ENCODE measurements around the gene XNDC1N. TPM values are rescaled to one million over a fixed set of nuclear protein-coding genes. Genes with fewer than 3 reads are reported as not detected.
"Not testable (repeated sequence)": the region's sequence is repeated elsewhere in the genome, so short reads cannot be mapped to it uniquely, and the experiment has no call there.

The XNDC1N gene
- total RNA-seq, 2 donors from 2014 or later, result 16.4 to 16.6 TPM

DNA sequence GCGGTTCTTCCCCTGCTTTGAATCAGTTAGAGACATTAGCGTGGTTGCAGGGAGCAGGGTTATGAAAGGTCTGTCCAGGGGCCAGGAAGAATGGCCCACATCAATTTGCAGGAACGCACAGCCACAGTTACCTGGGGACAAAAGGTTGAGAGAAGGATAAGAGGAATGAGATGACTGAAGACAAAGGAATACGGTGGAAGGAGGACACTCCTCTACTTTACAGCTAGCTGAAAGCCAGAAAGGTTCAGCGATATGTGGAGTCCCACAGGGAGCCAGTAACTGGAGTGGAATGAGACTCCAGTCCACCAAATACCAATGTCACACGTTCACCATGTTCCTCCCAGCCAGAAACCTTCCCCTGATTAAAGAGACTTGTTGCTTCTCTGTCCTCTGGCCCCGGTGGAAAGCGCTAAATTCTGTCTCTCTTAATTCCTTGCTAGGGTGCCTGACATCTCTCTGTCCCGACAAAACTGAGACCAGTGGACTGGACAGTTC, 10.7 kb downstream of the XNDC1N start:
- no peaks in the 10 kb centered on the region for H3K27me3 Mint-ChIP-seq
- H3K27ac Mint-ChIP-seq, result no peak overlapping the region
- DNase-seq (no peak), ATAC-seq (no peak)
- H3K4me1 Mint-ChIP-seq, result peaks cover 2% of the 10 kb centered on the region
- H3K36me3 Mint-ChIP-seq (ENCODE audit: low read depth), result peaks cover 13% of the 10 kb centered on the region
- H3K9me3 ChIP-seq (ENCODE audit: control insufficient read depth, low read length, poor library complexity, severe bottlenecking), result no peaks in the 10 kb centered on the region
- no peak overlapping the region for H3K4me3 Mint-ChIP-seq

DNA sequence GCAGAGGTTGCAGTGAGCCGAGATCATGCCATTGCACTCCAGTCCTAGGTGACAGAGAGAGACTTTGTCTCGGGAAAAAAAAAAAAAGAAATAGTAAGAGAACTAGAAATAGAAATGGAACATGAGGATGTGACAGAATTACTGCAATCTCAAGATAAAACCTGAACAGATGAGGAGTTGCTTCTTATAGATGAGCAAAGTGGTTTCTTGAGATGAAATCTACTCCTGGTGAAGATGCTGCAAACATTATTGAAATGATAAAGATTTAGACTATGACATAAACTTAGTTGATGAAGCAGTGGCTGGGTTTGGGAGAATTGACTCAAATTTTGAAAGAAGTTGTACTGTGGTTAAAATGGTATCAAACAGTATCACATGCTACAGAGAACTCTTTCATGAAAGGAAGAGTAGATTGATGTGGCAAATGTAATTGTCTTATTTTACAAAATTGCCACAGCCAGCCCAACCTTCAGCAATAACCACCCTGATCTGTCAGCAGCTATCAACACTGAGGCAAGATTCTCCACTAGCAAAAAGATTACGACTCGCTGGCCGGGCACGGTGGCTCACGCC, 13.7 kb downstream of the XNDC1N start:
- H3K27ac Mint-ChIP-seq, result peak overlapping the region; percentile 75
- ATAC-seq, result no peak
- DNase-seq, result no peak

DNA sequence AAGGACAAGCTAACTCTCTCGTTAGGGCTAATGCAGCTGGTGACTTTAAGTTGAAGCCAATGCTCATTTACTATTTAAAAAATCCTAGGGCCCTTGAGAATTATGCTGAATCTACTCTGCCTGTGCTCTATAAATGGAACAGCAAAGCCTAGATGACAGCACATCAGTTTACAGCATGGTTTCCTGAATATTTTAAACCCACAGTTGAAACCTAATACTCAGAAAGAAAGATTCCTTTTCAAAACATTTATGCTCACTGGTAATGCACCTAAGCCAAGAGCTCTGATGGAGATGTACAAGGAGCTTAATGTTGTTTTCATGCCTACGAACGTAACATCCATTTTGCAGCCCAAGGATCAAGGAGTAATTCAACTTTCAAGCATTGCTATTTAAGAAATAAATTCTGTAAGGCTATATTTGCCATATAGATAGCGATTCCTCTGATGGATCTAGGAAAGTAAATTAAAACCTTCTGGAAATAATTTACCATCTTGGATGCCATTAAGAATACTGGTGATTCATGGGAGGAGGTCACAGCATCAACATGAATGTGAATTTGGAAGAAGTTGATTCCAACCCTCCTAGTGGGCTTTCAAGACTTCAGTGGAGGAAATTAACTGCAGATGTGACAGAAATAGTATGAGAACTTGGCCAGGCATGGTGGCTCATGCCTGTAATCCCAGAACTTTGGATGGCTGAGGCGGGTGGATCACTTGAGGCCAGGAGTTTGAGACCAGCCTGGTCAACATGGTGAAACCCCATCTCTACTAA, 14.5 kb downstream of the XNDC1N start:
- DNase-seq, result no peak
- H3K4me3 Mint-ChIP-seq, result no peak overlapping the region
- H3K27ac Mint-ChIP-seq, result peak overlapping the region; percentile 75
- no peaks in the 10 kb centered on the region for H3K9me3 ChIP-seq (ENCODE audit: control insufficient read depth, low read length, poor library complexity, severe bottlenecking)
- H3K27me3 Mint-ChIP-seq, result no peaks in the 10 kb centered on the region
- H3K36me3 Mint-ChIP-seq (ENCODE audit: low read depth), result peaks cover 13% of the 10 kb centered on the region
- H3K4me1 Mint-ChIP-seq, result peaks cover 4% of the 10 kb centered on the region
- no peak for ATAC-seq

More for the DNA sequence above, 13.7 kb downstream of the XNDC1N start:
- H3K4me1 Mint-ChIP-seq, result peaks cover 4% of the 10 kb centered on the region
- H3K4me3 Mint-ChIP-seq, result no peak overlapping the region
- H3K36me3 Mint-ChIP-seq (ENCODE audit: low read depth), result peaks cover 13% of the 10 kb centered on the region
- H3K27me3 Mint-ChIP-seq, result no peaks in the 10 kb centered on the region
- no peaks in the 10 kb centered on the region for H3K9me3 ChIP-seq (ENCODE audit: control insufficient read depth, low read length, poor library complexity, severe bottlenecking)

DNA sequence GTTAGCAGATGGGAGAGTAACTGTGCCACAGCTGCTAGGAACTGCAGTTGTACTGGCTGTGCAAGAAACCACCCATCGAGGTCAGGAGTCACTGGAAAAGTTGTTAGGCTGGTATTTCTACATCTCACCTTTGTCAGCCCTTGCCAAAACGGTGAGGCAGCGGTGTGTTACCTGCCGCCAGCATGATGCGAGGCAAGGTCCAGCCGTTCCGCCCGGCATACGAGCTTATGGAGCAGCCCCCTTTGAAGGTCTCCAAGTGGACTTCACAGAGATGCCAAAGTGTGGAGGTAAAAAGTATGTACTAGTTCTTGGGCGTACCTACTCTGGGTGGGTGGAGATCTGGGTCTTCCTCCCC, 16.4 kb downstream of the XNDC1N start:
- not testable (repeated sequence) for ATAC-seq; H3K9me3 ChIP-seq (ENCODE audit: control insufficient read depth, low read length, poor library complexity, severe bottlenecking); H3K4me3 Mint-ChIP-seq; H3K27me3 Mint-ChIP-seq; DNase-seq; H3K27ac Mint-ChIP-seq; H3K4me1 Mint-ChIP-seq
- peaks cover 10% of the 10 kb centered on the region for H3K36me3 Mint-ChIP-seq (ENCODE audit: low read depth)

DNA sequence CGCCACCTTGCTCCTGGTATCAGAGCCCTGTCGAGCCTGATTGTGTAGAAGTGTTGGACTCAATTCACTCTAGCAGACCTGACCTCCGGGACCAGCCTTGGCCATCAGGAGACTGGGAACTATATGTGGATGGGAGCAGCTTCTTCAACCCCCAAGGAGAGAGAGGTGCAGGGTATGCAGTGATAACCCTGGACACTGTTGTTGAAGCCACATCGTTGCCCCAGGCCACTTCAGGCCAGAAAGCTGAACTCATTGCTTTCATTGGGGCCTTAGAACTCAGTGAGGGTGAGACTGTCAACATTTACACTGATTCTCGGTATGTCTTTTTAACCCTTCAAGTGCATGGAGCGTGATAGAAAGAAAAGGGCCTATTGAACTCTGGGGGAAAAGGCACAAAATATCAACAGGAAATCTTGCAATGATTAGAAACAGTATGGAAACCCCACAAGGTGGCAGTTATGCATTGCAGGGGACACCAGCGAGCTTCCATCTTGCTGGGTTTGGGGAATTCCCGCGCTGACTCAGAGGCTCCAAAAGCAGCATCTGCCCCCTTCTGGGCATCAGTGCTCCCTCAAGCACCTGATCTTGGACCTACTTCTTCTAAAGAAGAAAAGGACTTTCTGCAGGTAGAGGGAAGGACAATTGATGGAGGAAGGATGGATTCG, 16.9 kb downstream of the XNDC1N start:
- not testable (repeated sequence) for H3K27me3 Mint-ChIP-seq; H3K36me3 Mint-ChIP-seq (ENCODE audit: low read depth); H3K27ac Mint-ChIP-seq; ATAC-seq; DNase-seq; H3K4me3 Mint-ChIP-seq; H3K9me3 ChIP-seq (ENCODE audit: control insufficient read depth, low read length, poor library complexity, severe bottlenecking); H3K4me1 Mint-ChIP-seq

DNA sequence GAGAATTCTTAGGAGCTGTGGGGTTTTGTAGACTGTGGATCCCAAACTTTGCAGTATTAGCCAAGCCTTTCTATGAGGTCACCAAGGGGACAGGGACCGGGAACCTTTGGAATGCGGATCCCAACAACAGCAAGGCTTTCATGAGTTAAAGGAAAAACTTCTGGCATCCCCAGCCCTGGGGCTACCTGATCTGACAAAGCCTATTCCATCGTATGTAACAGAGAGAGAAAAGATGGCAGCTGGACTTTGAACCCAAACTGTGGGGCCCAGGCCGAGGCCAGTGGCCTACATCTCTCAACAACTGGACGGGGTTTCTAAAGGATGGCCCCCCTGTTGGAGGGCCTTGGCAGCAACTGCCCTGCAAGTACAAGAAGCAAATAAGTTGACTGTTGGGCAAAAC, 17.6 kb downstream of the XNDC1N start:
- not testable (repeated sequence) for H3K4me1 Mint-ChIP-seq; H3K27ac Mint-ChIP-seq; H3K9me3 ChIP-seq (ENCODE audit: control insufficient read depth, low read length, poor library complexity, severe bottlenecking); H3K27me3 Mint-ChIP-seq; H3K36me3 Mint-ChIP-seq (ENCODE audit: low read depth); H3K4me3 Mint-ChIP-seq; ATAC-seq; DNase-seq

DNA sequence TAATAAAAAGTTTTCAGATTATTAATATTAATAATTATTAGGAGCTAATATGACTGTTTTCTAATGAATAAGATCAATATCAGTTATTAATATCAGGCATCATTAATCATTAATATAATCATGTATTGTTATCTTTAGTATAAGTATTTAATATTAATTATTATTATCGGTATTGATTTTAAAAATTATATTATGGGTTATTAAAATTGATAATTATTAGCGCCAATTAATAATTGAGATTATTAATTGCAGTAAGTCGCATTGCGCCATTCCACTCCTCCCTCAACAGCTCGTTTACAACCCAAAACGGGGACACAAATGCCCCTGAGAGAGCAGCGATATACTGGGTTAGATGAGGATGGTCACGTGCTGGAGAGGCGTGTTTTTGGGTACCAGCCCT, 20.2 kb downstream of the XNDC1N start:
- ATAC-seq, result no peak
- Mint-ChIP-seq H3K4me3 (no peak overlapping the region), H3K27me3 (no peaks in the 10 kb centered on the region), H3K27ac (no peak overlapping the region), H3K4me1 (peaks cover 4% of the 10 kb centered on the region), H3K36me3 (ENCODE audit: low read depth) (no peaks in the 10 kb centered on the region)
- DNase-seq, result no peak
- no peaks in the 10 kb centered on the region for H3K9me3 ChIP-seq (ENCODE audit: control insufficient read depth, low read length, poor library complexity, severe bottlenecking)

DNA sequence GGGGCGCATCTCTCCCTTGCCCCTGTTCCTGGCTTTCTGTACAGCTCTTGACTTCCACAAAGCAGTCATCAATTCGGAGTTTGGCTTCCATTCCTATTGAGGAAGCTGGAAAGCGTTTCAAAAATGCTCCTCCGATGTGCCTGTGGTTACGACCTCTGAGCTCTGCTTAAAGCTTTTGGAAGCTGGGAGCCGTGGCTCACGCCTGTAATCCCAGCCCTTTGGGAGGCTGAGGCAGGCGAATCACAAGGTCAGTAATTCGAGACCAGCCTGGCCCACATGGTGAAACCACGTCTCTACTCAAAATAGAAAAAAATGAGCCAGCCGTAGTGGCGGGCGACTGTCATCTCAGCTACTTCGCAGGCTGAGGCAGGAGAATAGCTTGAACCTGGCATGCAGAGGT, 27.3 kb downstream of the XNDC1N start:
- H3K27me3 Mint-ChIP-seq; H3K27ac Mint-ChIP-seq; H3K36me3 Mint-ChIP-seq (ENCODE audit: low read depth); H3K9me3 ChIP-seq (ENCODE audit: control insufficient read depth, low read length, poor library complexity, severe bottlenecking); ATAC-seq; H3K4me3 Mint-ChIP-seq; H3K4me1 Mint-ChIP-seq; DNase-seq: not testable (repeated sequence)

DNA sequence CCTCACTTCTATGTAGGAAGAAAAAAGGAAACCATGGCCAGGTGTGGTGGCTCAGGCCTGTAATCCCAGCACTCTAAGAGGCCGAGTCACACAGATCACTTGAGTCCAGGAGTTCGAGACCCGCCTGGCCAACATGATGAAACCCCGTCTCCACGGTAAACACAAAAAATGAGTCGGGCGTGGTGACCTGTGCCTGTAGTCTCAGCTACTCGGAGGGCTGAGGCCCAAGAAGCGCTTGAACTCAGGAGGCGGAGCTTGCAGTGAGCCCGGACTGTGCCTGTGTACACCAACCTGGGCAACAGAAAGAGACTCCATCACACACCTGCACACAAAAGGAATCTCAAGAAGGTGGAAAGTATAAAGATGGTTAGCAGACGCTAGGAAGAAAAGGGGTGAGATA, 32.4 kb downstream of the XNDC1N start:
- H3K9me3 ChIP-seq (ENCODE audit: control insufficient read depth, low read length, poor library complexity, severe bottlenecking), result no peaks in the 10 kb centered on the region
- no peaks in the 10 kb centered on the region for H3K27me3 Mint-ChIP-seq
- peak overlapping the region; percentile 14 for H3K27ac Mint-ChIP-seq
- no peak for DNase-seq
- ATAC-seq, result no peak
- no peak overlapping the region for H3K4me3 Mint-ChIP-seq
- peaks cover 5% of the 10 kb centered on the region for H3K36me3 Mint-ChIP-seq (ENCODE audit: low read depth)
- H3K4me1 Mint-ChIP-seq, result no peaks in the 10 kb centered on the region

DNA sequence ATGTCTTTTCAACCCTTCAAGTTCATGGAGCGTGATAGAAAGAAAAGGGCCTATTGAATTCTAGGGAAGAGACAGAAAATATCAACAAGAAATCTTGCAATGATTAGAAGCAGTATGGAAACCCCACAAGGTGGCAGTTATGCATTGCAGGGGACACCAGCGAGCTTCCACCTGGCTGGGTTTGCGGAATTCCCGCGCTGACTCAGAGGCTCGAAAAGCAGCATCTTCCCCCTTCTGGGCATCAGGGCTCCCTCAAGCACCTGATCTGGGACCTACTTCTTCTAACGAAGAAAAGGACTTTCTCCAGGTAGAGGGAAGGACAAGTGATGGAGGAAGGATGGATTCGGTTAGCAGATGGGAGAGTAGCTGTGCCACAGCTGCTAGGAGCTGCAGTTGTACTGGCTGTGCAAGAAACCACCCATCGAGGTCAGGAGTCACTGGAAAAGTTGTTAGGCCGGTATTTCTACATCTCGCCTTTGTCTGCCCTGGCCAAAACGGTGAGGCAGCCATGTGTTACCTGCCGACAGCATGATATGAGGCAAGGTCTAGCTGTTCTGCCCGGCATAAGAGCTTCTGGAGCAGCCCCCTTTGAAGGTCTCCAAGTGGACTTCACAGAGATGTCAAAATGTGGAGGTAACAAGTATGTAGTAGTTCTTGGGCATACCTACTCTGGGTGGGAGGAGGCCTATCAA, 39.1 kb downstream of the XNDC1N start:
- H3K4me3 Mint-ChIP-seq; H3K4me1 Mint-ChIP-seq; H3K9me3 ChIP-seq (ENCODE audit: control insufficient read depth, low read length, poor library complexity, severe bottlenecking); H3K36me3 Mint-ChIP-seq (ENCODE audit: low read depth); H3K27me3 Mint-ChIP-seq; ATAC-seq; DNase-seq: not testable (repeated sequence)
- peak overlapping the region; percentile 22 for H3K27ac Mint-ChIP-seq

DNA sequence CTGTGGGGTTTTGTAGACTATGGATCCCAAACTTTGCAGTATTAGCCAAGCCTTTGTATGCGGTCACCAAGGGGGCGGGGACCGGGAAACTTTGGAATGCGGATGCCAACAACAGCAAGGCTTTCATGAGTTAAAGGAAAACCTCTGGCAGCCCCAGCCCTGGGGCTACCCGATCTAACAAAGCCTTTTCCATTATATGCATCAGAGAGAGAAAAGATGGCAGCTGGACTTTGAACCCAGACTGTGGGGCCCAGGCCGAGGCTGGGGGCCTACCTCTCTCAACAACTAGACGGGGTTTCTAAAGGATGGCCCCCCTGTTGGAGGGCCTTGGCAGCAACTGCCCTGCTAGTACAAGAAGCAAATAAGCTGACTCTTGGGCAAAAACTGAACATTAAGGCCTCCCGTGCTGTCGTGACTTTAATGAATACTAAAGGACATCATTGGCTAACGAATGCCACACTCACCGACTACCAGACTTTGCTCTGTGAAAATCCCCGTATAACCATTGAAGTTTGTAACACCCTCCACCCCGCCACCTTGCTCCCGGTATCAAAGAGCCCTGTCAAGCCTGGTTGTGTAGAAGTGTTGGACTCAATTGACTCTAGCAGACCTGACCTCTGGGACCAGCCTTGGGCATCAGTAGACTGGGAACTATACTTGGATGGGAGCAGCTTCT, 39.9 kb downstream of the XNDC1N start:
- not testable (repeated sequence) for H3K27me3 Mint-ChIP-seq; ATAC-seq; H3K4me1 Mint-ChIP-seq; H3K9me3 ChIP-seq (ENCODE audit: control insufficient read depth, low read length, poor library complexity, severe bottlenecking); H3K4me3 Mint-ChIP-seq; H3K36me3 Mint-ChIP-seq (ENCODE audit: low read depth); DNase-seq
- peak overlapping the region; percentile 22 for H3K27ac Mint-ChIP-seq

DNA sequence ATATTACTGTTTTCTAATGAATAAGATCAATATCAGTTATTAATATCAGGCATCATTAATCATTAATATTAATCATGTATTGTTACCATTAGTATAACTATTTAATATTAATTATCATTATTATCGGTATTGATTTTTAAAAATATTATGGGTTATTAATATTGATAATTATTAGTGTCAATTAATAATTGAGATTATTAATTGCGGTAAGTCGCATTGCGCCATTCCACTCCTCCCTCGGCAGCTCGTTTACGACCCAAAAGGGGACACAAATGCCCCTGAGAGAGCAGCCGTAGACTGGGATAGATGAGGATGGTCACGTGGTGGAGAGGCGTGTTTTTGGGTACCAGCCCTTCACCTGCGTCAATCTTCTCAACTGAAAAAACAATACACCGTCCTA, 42.6 kb downstream of the XNDC1N start:
- not testable (repeated sequence) for H3K4me1 Mint-ChIP-seq; H3K36me3 Mint-ChIP-seq (ENCODE audit: low read depth); H3K4me3 Mint-ChIP-seq; H3K27ac Mint-ChIP-seq; DNase-seq; H3K27me3 Mint-ChIP-seq; ATAC-seq; H3K9me3 ChIP-seq (ENCODE audit: control insufficient read depth, low read length, poor library complexity, severe bottlenecking)
